ENCODE data around the gene PSME4.
"Not testable (repeated sequence)": the region's sequence is repeated elsewhere in the genome, so short reads cannot be mapped to it uniquely, and the experiment has no call there.

The PSME4 gene

GRCh38 chr2:53841651-53842050, 129.1 kb downstream of the PSME4 start:
- not testable (repeated sequence) for DNase-seq

GRCh38 chr2:53840580-53840979, 130.2 kb downstream of the PSME4 start:
- no peak for DNase-seq

DNA sequence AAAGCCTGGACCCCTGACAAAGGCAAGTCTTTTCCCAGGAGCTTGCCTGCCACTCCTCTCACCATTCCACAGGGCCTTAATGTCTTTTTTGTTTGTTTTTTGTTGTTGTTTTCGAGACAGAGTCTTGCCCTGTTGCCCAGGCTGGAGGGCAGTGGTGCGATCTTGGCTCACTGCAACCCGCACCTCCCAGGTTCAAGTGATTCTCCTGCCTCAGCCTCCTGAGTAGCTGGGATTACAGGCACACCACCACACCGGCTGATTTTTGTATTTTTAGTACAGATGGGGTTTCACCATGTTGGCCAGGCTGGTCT, 140.9 kb downstream of the PSME4 start:
- not testable (repeated sequence) for DNase-seq

DNA sequence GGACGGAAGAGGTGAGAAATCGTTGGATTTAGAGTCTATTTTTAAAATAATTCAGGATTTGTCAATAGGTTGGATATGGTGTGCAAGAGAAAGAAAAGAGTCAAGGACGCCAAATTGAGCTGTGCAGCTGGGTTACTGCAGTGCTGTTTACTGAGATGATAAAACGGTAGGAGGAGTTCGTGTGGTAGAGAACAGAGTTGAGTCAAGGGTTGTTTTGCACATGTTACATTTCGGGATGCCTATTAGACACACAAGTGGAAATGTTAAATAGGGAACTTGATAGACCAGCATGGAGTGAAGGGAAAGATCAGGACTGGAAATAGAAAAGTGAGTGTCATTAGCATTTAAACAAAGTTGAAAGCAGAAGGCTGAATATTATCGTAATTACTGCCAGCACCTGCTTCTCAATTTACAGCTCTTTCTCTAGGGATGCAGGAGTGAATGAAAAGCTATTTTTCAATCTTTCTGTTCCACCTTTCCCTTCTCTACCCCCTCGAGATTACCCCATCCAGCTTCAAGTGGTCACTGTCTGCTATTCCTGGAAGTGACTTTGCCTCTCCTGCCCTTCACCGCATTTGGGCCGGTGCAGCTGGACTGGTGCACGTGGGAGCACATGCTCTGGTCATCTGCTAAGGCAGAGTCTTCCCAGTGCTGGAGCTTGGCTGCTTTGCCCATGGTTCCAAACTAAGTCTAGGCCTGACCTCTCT, 141.4 kb downstream of the PSME4 start:
- no peak for DNase-seq

DNA sequence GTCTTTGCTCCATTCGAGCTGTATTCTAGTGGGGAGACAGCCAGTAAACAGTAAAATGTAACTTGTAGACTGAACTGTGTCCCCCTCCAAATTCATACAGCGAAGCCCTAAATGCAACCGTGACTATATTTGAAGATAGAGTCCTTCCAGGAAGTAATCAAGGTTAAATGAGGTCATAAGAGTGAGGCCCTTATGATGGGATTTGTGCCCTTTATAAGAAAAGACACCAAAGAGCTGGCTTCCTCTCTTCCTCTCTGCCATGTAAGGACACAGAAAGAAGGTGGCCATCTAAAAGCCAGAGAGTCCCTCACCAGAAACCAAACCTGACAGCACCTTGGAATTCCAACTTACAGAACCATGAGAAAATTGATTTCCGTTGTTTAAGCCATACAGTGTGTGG, 142.5 kb downstream of the PSME4 start:
- DNase-seq, result no peak

DNA sequence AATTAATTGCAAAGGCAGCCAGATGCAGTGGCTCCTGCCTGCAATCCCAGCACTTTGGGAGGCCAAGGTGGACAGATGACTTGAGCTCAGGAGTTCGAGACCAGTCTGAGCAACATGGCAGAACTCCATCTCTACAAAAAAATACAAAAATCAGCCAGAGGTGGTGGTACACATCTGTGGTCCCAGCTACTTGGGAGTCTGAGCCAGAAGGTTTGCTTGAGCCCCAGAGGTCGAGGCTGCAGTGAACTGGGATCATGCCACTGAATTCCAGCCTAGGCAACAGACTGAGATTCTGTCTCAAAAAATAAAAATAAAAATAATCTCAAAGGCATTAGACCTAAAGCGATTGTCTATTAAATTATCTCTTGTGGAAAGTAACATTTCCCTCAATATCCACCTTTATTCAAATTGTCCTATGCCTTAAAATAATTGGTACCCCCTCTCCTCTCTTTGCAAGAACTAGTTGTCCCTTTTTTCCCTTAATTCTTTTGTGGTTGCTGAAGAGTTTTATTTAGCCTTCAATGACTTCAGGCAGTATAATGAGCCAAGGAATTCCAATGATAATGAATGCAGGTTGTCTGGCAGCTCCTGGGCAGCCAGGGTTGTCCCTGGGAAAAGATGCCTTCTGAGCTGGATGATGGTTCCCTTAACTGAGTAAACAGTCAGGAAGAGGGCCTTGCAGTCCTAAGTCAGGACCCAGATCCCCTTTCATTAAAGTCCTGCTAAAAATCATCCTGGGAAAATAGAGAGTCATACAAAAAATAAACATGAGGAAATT, 143.2 kb downstream of the PSME4 start:
- no peak for DNase-seq

DNA sequence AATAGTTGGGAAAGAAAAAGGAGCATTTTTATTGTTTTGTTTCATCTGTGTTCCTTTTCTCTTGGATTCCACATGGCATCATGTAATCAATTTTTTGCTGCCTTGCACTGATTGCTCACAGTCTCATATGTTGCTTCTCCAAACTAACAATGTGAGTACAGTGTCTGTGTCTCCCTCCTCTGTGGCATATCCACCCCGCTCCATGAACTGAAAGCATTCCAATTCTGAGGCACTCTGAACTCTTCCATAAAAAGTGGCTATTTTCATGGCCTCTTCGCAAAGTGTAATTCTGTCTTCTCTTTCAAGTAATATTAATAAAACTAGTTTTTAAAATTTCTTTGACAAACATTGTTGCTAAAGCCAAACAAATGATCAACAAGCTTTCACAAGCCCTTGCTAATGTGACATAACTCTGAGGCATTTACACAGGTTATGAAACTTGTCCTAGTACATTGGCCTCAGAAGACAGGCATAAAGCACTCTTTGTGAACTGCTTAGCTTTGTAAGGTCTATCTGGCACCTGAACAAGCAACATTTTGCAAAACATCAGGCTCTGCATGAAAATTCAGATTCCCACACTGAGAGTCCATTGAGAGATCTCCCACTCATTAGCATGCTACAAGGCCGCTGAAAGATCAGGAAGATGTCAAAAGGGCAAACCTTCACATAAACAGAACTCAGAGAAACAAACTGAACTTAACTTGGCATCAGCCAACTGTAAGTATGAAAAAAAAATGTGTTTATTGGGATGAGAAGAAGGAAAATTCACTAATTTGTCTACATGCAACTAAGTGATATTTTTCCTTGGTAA, 144.0 kb downstream of the PSME4 start:
- no peak for DNase-seq

DNA sequence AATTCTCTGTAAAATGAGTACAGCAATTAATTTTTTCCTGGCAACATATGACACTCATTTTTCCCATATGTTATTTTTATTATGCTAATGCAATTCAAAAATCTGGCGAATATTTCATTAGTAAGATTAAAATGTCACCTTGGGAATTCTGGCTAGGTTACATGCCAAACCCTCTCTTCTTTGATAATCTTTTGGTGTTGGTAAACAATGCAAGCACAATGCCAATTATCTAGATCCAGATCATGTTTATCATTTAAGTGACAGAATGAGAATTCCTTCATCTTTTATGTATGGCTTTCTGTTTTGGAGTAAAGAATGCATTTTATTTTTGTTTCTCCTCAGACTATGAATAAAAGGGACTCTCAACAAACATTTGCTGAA, 144.8 kb downstream of the PSME4 start:
- DNase-seq, result no peak

DNA sequence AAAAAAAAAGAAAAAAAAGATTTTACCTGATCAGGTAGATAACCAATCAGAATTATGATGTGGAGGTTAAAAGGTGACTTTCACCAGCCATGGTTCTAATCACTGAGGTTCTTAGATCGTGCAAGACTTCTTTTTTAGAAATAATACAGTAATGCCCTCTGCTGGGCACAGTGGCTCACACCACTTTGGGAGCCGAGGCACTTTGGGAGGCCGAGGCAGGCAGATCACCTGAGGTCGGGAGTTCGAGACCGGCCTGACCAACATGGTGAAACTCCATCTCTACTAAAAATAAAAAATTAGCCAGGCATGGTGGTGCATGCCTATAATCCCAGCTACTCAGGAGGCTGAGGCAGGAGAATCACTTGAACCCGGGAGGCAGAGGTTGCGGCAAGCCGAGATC, 147.2 kb downstream of the PSME4 start:
- DNase-seq, result peak; percentile 33

GRCh38 chr2:53821810-53822209, 149.0 kb downstream of the PSME4 start:
- no peak for DNase-seq

DNA sequence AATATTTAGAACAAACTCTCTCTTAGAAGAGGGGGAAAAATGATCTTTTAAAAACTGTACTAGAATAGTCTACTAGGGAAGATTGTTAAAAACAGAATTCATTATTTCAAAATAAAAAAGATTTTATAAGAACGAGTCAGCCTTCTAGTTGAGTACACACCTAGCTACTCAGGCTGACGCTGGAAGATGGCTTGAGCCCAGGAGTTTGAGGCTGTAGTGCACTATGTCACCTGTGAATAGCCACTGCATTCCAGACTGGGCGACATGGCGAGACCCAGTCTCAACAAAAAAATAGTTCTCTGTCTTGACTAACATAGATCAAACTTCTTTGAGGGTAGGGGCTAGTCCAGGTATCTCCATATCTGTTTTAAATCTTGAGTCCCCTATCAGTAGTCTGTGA, 150.1 kb downstream of the PSME4 start:
- no peak for DNase-seq

DNA sequence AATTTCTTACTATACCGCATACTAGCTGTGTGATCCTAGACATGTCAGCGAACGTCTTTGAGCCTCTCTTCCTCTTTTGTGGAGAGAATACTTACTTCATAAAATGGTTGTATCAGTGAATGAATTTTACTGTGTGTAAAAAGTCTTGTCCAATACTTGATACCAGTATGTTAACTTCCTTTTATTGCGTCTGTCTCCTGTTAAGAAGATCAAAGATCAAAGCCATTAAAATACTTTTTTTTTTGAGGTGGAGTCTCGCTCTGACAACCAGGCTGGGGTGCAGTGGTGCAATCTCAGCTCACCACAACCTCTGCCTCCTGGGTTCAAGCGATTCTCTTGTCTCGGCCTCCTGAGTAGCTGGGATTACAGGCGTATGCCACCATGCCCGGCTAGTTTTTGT, 150.7 kb downstream of the PSME4 start:
- no peak for DNase-seq

- DNase-seq, result no peak
Measured at GRCh38 chr2:53819634-53820033, 151.2 kb downstream of the PSME4 start.

- no peak for DNase-seq
Measured at GRCh38 chr2:53818854-53819435, 151.8 kb downstream of the PSME4 start.
